ENCODE data around the gene MCM8. TPM values are rescaled to one million over a fixed set of nuclear protein-coding genes. Genes with fewer than 3 reads are reported as not detected.

MCM8 gene
- total RNA-seq, 1 experiment from 2014 or later: 27.0 TPM

GRCh38 chr20:5908981-5909380, 41.5 kb upstream of the MCM8 start:
- Histone ChIP-seq H3K4me1 (ENCODE audit: insufficient read depth, low read length) (no peaks in the 10 kb centered on the region), H3K4me3 (ENCODE audit: low read length) (no peak overlapping the region), H3K36me3 (ENCODE audit: low read depth, low read length) (no peaks in the 10 kb centered on the region), H3K79me2 (ENCODE audit: low read length) (no peaks in the 10 kb centered on the region), H3K9me3 (ENCODE audit: low read length) (no peaks in the 10 kb centered on the region), H3K27ac (ENCODE audit: low read length) (no peak overlapping the region), H4K20me1 (ENCODE audit: low read length) (no peaks in the 10 kb centered on the region), H3K4me2 (ENCODE audit: low read length) (no peak overlapping the region), H2AFZ (ENCODE audit: low read length) (no peak overlapping the region), H3K9me2 (replicated peaks; ENCODE audit: low read length) (no peaks in the 10 kb centered on the region), H3K9ac (ENCODE audit: low read length) (no peak overlapping the region), H3F3A (ENCODE audit: low read length, unreplicated experiment) (no peaks in the 10 kb centered on the region), H3K27me3 (ENCODE audit: low read length) (peaks cover 95% of the 10 kb centered on the region)
- POLR2A ChIA-PET (ENCODE audit: unreplicated experiment): no interaction called here
- no TSS peak for BruUV-seq (replicated peaks)
- CTCF ChIA-PET: no interaction called here
- intact Hi-C loops (cut with micrococcal nuclease): no loop called here
- ATAC-seq (no peak), DNase-seq (no peak)
- TF ChIP-seq EZH2phosphoT487 (IDR thresholded peaks at IDR 0.05; ENCODE audit: borderline replicate concordance, low read length) (no peak), CTCF (conservative IDR thresholded peaks at IDR 0.05; ENCODE audit: low read depth, low read length) (no peak), EZH2 (IDR thresholded peaks at IDR 0.05; ENCODE audit: low read length, unreplicated experiment) (no peak)

GRCh38 chr20:5910186-5910585, 40.3 kb upstream of the MCM8 start:
- TF ChIP-seq EZH2phosphoT487 (IDR thresholded peaks at IDR 0.05; ENCODE audit: borderline replicate concordance, low read length) (no peak), CTCF (conservative IDR thresholded peaks at IDR 0.05; ENCODE audit: low read depth, low read length) (no peak), EZH2 (IDR thresholded peaks at IDR 0.05; ENCODE audit: low read length, unreplicated experiment) (no peak)
- no peaks in the 10 kb centered on the region for H3K4me1 ChIP-seq (ENCODE audit: insufficient read depth, low read length)
- no peak overlapping the region for H3K4me2 ChIP-seq (ENCODE audit: low read length)
- no peak for ATAC-seq
- no peaks in the 10 kb centered on the region for H3K9me3 ChIP-seq (ENCODE audit: low read length)
- H3F3A ChIP-seq (ENCODE audit: low read length, unreplicated experiment): no peaks in the 10 kb centered on the region
- H3K9me2 ChIP-seq (replicated peaks; ENCODE audit: low read length): no peaks in the 10 kb centered on the region
- ChIA-PET CTCF (no interaction called here), POLR2A (ENCODE audit: unreplicated experiment) (no interaction called here)
- DNase-seq: no peak
- intact Hi-C loops (cut with micrococcal nuclease): no loop called here
- H3K4me3 ChIP-seq (ENCODE audit: low read length): no peak overlapping the region
- no TSS peak for BruUV-seq (replicated peaks)
- H3K9ac ChIP-seq (ENCODE audit: low read length): no peak overlapping the region
- H2AFZ ChIP-seq (ENCODE audit: low read length): no peak overlapping the region
- H3K36me3 ChIP-seq (ENCODE audit: low read depth, low read length): no peaks in the 10 kb centered on the region
- peaks cover 94% of the 10 kb centered on the region for H3K27me3 ChIP-seq (ENCODE audit: low read length)
- no peaks in the 10 kb centered on the region for H3K79me2 ChIP-seq (ENCODE audit: low read length)
- H4K20me1 ChIP-seq (ENCODE audit: low read length): no peaks in the 10 kb centered on the region
- no peak overlapping the region for H3K27ac ChIP-seq (ENCODE audit: low read length)

- H3K79me2 ChIP-seq (ENCODE audit: low read length): no peaks in the 10 kb centered on the region
- ChIA-PET POLR2A (ENCODE audit: unreplicated experiment) (interaction anchor here (0.5 to 0.6 kb wide), 2 partner anchors 28 to 657 kb away, joined by 3 to 4 read pairs; no protein-coding TSS in a partner anchor), CTCF (no interaction called here)
- H3K36me3 ChIP-seq (ENCODE audit: low read depth, low read length): no peaks in the 10 kb centered on the region
- TF ChIP-seq CTCF (conservative IDR thresholded peaks at IDR 0.05; ENCODE audit: low read depth, low read length) (no peak), EZH2phosphoT487 (IDR thresholded peaks at IDR 0.05; ENCODE audit: borderline replicate concordance, low read length) (no peak), EZH2 (IDR thresholded peaks at IDR 0.05; ENCODE audit: low read length, unreplicated experiment) (no peak)
- no peaks in the 10 kb centered on the region for H4K20me1 ChIP-seq (ENCODE audit: low read length)
- no peak overlapping the region for H3K27ac ChIP-seq (ENCODE audit: low read length)
- no peaks in the 10 kb centered on the region for H3K9me3 ChIP-seq (ENCODE audit: low read length)
- peaks cover 68% of the 10 kb centered on the region for H3K27me3 ChIP-seq (ENCODE audit: low read length)
- DNase-seq (no peak), ATAC-seq (no peak)
- no peak overlapping the region for H3K4me2 ChIP-seq (ENCODE audit: low read length)
- H2AFZ ChIP-seq (ENCODE audit: low read length): no peak overlapping the region
- no peak overlapping the region for H3K9ac ChIP-seq (ENCODE audit: low read length)
- no peaks in the 10 kb centered on the region for H3F3A ChIP-seq (ENCODE audit: low read length, unreplicated experiment)
- no TSS peak for BruUV-seq (replicated peaks)
- H3K4me1 ChIP-seq (ENCODE audit: insufficient read depth, low read length): peaks cover 1% of the 10 kb centered on the region; the same call in 1 of the 2 replicates
- H3K4me3 ChIP-seq (ENCODE audit: low read length): no peak overlapping the region
- H3K9me2 ChIP-seq (replicated peaks; ENCODE audit: low read length): no peaks in the 10 kb centered on the region
- intact Hi-C loops (cut with micrococcal nuclease): no loop called here
Measured at GRCh38 chr20:5913166-5913565, 37.3 kb upstream of the MCM8 start.

Data from PC-3 (cell line).